Spleen (tissue), 11 donors: ENCODE results near the gene SERPINB2. TPM values are rescaled to one million over a fixed set of nuclear protein-coding genes. Genes with fewer than 3 reads are reported as not detected.

Source experiments
- DNase-seq: peaks from one replicate; pipeline ENCODE4 v3.0.0-alpha.2; 2020
- H3K27ac ChIP-seq, 8 donors: fragments of 200-600 bp; sonication (generic) in 7 of 8; 1 replicate in 4 of 8; 2 replicates in 4 of 8; pipeline versions ENCODE4 v1.5.0 to v1.8.0; 2016 to 2021; ENCODE audit warnings: inconsistent platforms in 4 of 8, mild to moderate bottlenecking in 4 of 8, moderate library complexity in 1 of 8
- H3K27me3 ChIP-seq, 7 donors: fragments of 200-600 bp; sonication (generic) in 6 of 7; replicated peaks in 1 of 7; 1 replicate in 4 of 7; 2 replicates in 3 of 7; pipeline versions ENCODE4 v1.5.0 to v1.8.0; 2016 to 2021; ENCODE audit warnings: inconsistent platforms in 3 of 7, mild to moderate bottlenecking in 1 of 7
- H3K36me3 ChIP-seq, 6 donors: fragments of 200-600 bp; sonication (generic) in 5 of 6; 1 replicate in 4 of 6; 2 replicates in 2 of 6; pipeline versions ENCODE4 v1.5.0 to v1.8.0; 2016 to 2021; ENCODE audit warnings: inconsistent platforms in 2 of 6
- H3K4me1 ChIP-seq, 6 donors: fragments of 200-600 bp; sonication (generic) in 5 of 6; 1 replicate in 3 of 6; 2 replicates in 3 of 6; pipeline versions ENCODE4 v1.5.0 to v1.8.0; 2016 to 2021; ENCODE audit warnings: inconsistent platforms in 3 of 6
- H3K4me3 ChIP-seq, 8 donors: fragments of 200-600 bp; sonication (generic) in 7 of 8; 1 replicate in 4 of 8; 2 replicates in 4 of 8; pipeline versions ENCODE4 v1.5.0 to v1.8.0; 2016 to 2021; ENCODE audit warnings: inconsistent platforms in 4 of 8, mild to moderate bottlenecking in 4 of 8, moderate library complexity in 2 of 8
- H3K9me3 ChIP-seq, 8 donors: fragments of 200-600 bp; sonication (generic) in 7 of 8; 1 replicate in 4 of 8; 2 replicates in 4 of 8; pipeline versions ENCODE4 v1.5.0 to v1.8.0; 2016 to 2021; ENCODE audit warnings: inconsistent platforms in 4 of 8
- CTCF ChIP-seq, 11 experiments: fragments of 200-600 bp in 7 of 11; fragments of 450-650 bp in 4 of 11; sonication (generic) in 4 of 11; IDR thresholded peaks in 8 of 11; conservative IDR thresholded peaks in 3 of 11; 1 replicate in 7 of 11; 2 replicates in 4 of 11; pipeline versions ENCODE4 v1.4.0 to v1.8.0; 2016 to 2021; ENCODE audit warnings: antibody characterized with exemption in 11 of 11, inconsistent platforms in 4 of 11, mild to moderate bottlenecking in 1 of 11
- POLR2A ChIP-seq, 3 donors: fragments of 450-650 bp; IDR thresholded peaks; one replicate each; pipeline ENCODE4 v1.5.1; 2017; ENCODE audit warnings: antibody characterized with exemption in 3 of 3, mild to moderate bottlenecking in 1 of 3
- POLR2AphosphoS5 ChIP-seq, 3 donors: sonication (generic); formaldehyde crosslinking; IDR thresholded peaks; one replicate each; pipeline ENCODE4 v1.5.1; 2017; ENCODE audit warnings: antibody characterized with exemption in 3 of 3
- WGBS, 5 donors: extraction: QIAGEN DNeasy Blood & Tissue Kit in 3 of 5; methylation state at CpG; one replicate each; pipeline versions ENCODE4 v1.1.5 to v1.1.7; 2013 to 2018; 5-methylcytosine and 5-hydroxymethylcytosine counted together
- intact Hi-C: fragments of 100-400 bp; cut with DNase I; formaldehyde crosslinking; loops from one replicate; pipeline ENCODE4 v1.15.0; 2023; ENCODE audit warnings: low total_unique reads
- polyA plus RNA-seq, 3 donors: library from polyadenylated mRNA; stranded (reverse); fragments of 200-250 nt; gene quantifications; one replicate each; pipeline ENCODE4 v1.2.1, GENCODE V29; 2013
- total RNA-seq, 7 donors: library from RNA; depleted of rRNA in 3 of 7; stranded (reverse); fragments of >200 nt in 3 of 7; fragmentation: NEBNext Ultra II Directional in 4 of 7; extraction: Animal tissue kit (Norgen Biotek cat#: 25700) in 4 of 7; gene quantifications; one replicate each; pipeline versions ENCODE4 v1.1.0 to v1.2.1, GENCODE V29; 2016 to 2021
- donor health status: healthy with polysubstance abuse.
- donor health status: DM: no; HTN: no; CAD: no; lungs with moderate emphysema.
- donor health status: DM: no; HTN: no; CAD: no.
- donor health status: Bipolar disorder and iron deficiency.
- donor health status: healthy.
- donor health status: DM: no; HTN: no; CAD: no.
- donor health status: DM: yes; HTN: yes; CAD: no.

Gene SERPINB2
- total and polyA plus RNA-seq, 10 donors: 0.10 to 2.3 (median 0.49) TPM; not detected in 4

- no peak for DNase-seq
- Histone ChIP-seq H3K27me3 (no peaks in the 10 kb centered on the region), H3K9me3 (no peaks in the 10 kb centered on the region), H3K27ac (no peak overlapping the region), H3K4me3 (no peak overlapping the region), H3K4me1 (no peaks in the 10 kb centered on the region), H3K36me3 (no peaks in the 10 kb centered on the region)
- intact Hi-C loops: no loop called here
- TF ChIP-seq POLR2A (IDR thresholded peaks at IDR 0.05): no peak
- no peak for TF ChIP-seq POLR2AphosphoS5 (IDR thresholded peaks at IDR 0.05)
- no peak for TF ChIP-seq CTCF (IDR thresholded peaks at IDR 0.05 in 8 of 11, conservative IDR thresholded peaks at IDR 0.05 in 3 of 11)
- WGBS, 5 donors: 68 to 90% (median 78%) methylated on average over 4 of the region's 4 CpGs
These were observed 8.6 kb upstream of the SERPINB2 start for GRCh38 chr18:63878925-63879324.

GRCh38 chr18:63879709-63880108 lies 7.8 kb upstream of the SERPINB2 start:
- Histone ChIP-seq H3K36me3 (no peaks in the 10 kb centered on the region), H3K27me3 (no peaks in the 10 kb centered on the region), H3K27ac (no peak overlapping the region), H3K4me3 (no peak overlapping the region), H3K4me1 (no peaks in the 10 kb centered on the region), H3K9me3 (no peaks in the 10 kb centered on the region)
- 58 to 80% (median 71%) methylated on average over 2 of the region's 2 CpGs for WGBS, 5 donors
- DNase-seq: no peak
- intact Hi-C loops: no loop called here
- TF ChIP-seq CTCF (IDR thresholded peaks at IDR 0.05 in 8 of 11, conservative IDR thresholded peaks at IDR 0.05 in 3 of 11) (no peak), POLR2A (IDR thresholded peaks at IDR 0.05) (no peak), POLR2AphosphoS5 (IDR thresholded peaks at IDR 0.05) (no peak)

GRCh38 chr18:63881851-63882250 lies 5.7 kb upstream of the SERPINB2 start:
- Histone ChIP-seq H3K4me1 (no peaks in the 10 kb centered on the region), H3K27ac (no peak overlapping the region), H3K27me3 (no peaks in the 10 kb centered on the region), H3K4me3 (no peak overlapping the region), H3K36me3 (no peaks in the 10 kb centered on the region), H3K9me3 (no peaks in the 10 kb centered on the region)
- DNase-seq: no peak
- TF ChIP-seq POLR2A (IDR thresholded peaks at IDR 0.05) (no peak), POLR2AphosphoS5 (IDR thresholded peaks at IDR 0.05) (no peak), CTCF (IDR thresholded peaks at IDR 0.05 in 8 of 11, conservative IDR thresholded peaks at IDR 0.05 in 3 of 11) (no peak)
- intact Hi-C loops: no loop called here
- 71 to 93% (median 76%) methylated on average over 4 of the region's 4 CpGs for WGBS, 5 donors

GRCh38 chr18:63882333-63883141 lies 5.0 kb upstream of the SERPINB2 start:
- Histone ChIP-seq H3K4me3 (no peak overlapping the region), H3K4me1 (no peaks in the 10 kb centered on the region), H3K9me3 (no peaks in the 10 kb centered on the region), H3K27ac (no peak overlapping the region), H3K36me3 (no peaks in the 10 kb centered on the region), H3K27me3 (no peaks in the 10 kb centered on the region)
- 71 to 83% (median 79%) methylated on average over 8 of the region's 8 CpGs for WGBS, 5 donors
- no peak for TF ChIP-seq CTCF (IDR thresholded peaks at IDR 0.05 in 8 of 11, conservative IDR thresholded peaks at IDR 0.05 in 3 of 11)
- no peak for TF ChIP-seq POLR2AphosphoS5 (IDR thresholded peaks at IDR 0.05)
- TF ChIP-seq POLR2A (IDR thresholded peaks at IDR 0.05): no peak
- no peak for DNase-seq
- intact Hi-C loops: no loop called here
